GM10248 (cell line): Measurements from ENCODE around the gene ERMP1.
A peak's percentile ranks its signal among the peaks of the same experiment; 100 is the strongest.

Experiments
- CTCF ChIA-PET: fragments of 300-600 bp; sonication (Branson Sonifier 250); formaldehyde crosslinking; extraction: SDS; loops from one replicate; lab custom pipeline; 2021; ENCODE audit warnings: antibody characterized with exemption; lab: Yijun Ruan, JAX
- POLR2A ChIA-PET: fragments of 350-650 bp; sonication (Branson Sonifier 250); formaldehyde crosslinking; extraction: SDS; loops from one replicate; lab custom pipeline; 2020; ENCODE audit warnings: antibody characterized with exemption; lab: Yijun Ruan, JAX
- DNase-seq: peaks from one replicate; pipeline ENCODE4 v3.0.0; 2012; ENCODE audit errors: extremely low spot score
- CTCF ChIP-seq: IDR thresholded peaks from 2 replicates; pipeline ENCODE4 v1.5.1; 2012; ENCODE audit warnings: mild to moderate bottlenecking, low read depth; ENCODE audit errors: extremely low read depth, missing control alignments, control extremely low read depth

Gene ERMP1

DNA sequence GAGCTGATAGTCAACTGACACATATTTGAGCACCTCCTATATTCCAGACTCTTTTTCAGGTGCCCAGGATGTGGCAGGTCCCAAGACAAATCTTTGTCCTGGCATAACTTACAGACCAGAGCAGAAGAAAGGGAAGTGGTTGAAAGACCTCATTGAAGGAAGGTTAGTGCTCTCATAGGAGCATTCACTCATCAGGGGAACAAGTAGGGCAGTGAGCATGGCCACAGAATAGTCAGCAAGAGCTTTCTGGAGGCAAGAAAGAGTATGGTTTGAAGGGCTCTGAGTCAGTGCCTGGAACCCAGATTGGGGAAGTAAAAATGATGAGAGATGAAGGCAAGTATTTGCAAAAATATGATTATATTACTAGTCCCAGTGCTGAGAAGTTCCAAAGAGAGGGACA is 25.0 kb upstream of the ERMP1 start:
- CTCF ChIA-PET: interaction anchor here (0.7 to 4.4 kb wide), 8 partner anchors 8 to 166 kb away, joined by 3 to 27 read pairs (median 3); partner anchors contain the start of gene ERMP1
- POLR2A ChIA-PET: no interaction called here
- TF ChIP-seq CTCF: no peak
- no peak for DNase-seq

DNA sequence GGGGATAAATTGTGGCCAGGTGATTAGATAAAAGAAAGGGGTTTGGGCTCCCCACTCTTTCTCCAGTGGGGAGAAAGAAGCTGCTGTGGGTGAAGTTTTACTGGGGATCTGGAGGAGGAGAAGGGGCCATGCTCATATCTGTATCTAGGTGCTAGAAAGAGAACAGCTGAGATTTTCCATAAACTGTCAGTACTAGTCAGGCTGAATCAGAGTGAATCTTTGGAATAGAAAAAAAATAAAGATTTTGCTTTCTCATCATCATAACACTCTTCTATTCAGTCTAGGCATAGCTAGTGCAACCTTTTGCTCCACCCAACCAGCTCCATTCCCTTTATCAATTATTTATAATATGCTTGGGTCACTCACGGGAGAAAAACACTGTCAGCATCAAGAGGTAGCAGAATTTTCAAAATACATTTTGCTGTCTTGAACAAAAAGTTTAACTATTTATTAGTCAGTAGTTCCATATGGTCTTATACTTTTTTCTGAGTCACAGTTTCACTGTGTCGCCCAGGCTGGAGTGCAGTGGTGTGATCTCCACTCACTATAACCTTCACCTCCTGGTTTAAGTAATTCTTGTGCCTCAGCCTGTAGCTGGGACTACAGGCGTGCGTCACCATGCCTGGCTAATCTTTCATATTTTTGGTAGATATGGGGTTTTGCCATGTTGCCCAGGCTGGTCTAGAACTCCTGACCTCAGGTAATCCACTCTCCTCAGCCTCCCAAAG is 21.3 kb upstream of the ERMP1 start:
- ChIA-PET POLR2A (no interaction called here), CTCF (interaction anchor here (0.9 to 2.7 kb wide), 7 partner anchors 14 to 66 kb away, joined by 3 to 14 read pairs (median 5); partner anchors contain the start of gene ERMP1)
- DNase-seq: no peak
- TF ChIP-seq CTCF: no peak

GRCh38 chr9:5853617-5854016 is 20.7 kb upstream of the ERMP1 start:
- POLR2A ChIA-PET: no interaction called here
- TF ChIP-seq CTCF: no peak
- DNase-seq: no peak
- CTCF ChIA-PET: interaction anchor here (2.0 to 2.7 kb wide), 3 partner anchors 21 to 33 kb away, joined by 5 to 14 read pairs (median 6); partner anchors contain the start of gene ERMP1

DNA sequence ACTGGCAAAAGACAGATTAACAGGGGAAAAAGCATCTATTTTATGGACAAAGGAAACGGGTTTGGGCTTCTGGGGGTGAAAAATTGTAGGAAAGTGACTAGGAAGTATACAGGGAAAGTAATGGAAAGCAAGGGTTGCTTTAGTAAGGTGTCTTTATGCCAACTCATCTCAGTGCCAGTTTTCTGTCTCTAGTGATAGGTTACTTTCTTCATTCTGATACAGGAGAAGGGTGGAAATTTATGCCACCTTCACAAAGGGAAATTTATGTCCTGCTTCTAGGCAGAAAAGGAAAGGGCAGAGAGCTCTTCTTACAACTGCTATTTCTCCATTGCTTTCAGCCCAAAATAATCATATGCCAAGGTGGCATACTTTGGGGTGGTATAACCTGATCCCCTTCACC is 20.1 kb upstream of the ERMP1 start:
- CTCF ChIA-PET: interaction anchor here (1.4 to 2.7 kb wide), 3 partner anchors 20 to 36 kb away, joined by 4 to 24 read pairs (median 5); partner anchors contain the start of gene ERMP1

DNA sequence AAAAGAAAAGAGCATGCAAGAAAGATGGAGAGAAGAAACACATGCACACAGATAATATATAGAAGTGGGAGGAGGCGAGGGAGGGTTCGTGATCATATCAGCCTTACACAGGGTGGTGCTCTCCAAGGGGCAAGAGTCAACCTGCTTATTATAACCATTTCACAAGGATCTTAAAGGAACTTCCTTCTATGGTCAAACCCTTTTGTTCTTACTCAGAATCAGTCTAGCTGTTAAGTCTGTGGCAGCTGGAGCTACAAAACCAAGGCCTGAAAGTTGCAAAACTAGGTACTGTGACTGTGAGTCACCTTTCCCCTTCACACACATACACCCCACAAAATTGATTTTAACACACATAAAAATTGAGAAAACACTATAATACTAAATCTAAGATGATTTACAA is 18.5 kb upstream of the ERMP1 start:
- POLR2A ChIA-PET: interaction anchor here (0.7 kb wide), 1 partner anchor 224 kb away, joined by 3 read pairs; no protein-coding TSS in a partner anchor
- CTCF ChIA-PET: interaction anchor here (1.0 to 2.7 kb wide), 11 partner anchors 9 to 203 kb away, joined by 3 to 24 read pairs (median 4); partner anchors contain the start of gene ERMP1
- peak; percentile 78 for DNase-seq
- no peak for TF ChIP-seq CTCF

More for the DNA sequence above, 20.1 kb upstream of the ERMP1 start:
- no peak for TF ChIP-seq CTCF
- POLR2A ChIA-PET: no interaction called here
- no peak for DNase-seq

DNA sequence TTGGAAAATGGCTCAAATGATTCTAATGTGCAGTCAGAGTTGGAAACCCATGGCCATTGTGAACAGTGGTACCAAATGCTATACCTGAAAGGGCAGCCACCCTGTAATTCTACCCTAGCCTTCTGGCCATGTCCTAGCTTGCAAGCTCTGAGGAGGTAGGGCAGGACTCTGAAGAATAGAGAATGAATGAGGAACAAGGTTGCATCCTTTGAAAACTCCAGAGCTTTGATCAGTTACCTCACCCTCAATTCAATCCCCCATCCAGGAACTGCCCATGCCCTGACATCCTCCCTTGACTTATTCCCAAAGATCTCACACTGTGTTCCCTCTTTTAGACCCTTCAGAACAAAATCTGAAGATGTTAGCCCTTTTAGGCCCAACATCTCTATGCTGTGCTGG is 17.8 kb upstream of the ERMP1 start:
- ChIA-PET POLR2A (no interaction called here), CTCF (interaction anchor here (1.1 to 2.7 kb wide), 7 partner anchors 9 to 204 kb away, joined by 3 to 24 read pairs (median 4); partner anchors contain the start of gene ERMP1)
- DNase-seq: no peak
- no peak for TF ChIP-seq CTCF
